Effector memory CD8-positive, alpha-beta T cell (primary cell): ENCODE data around the gene PACRG.

Experiments
- ATAC-seq: fragments of 150-1000 bp; cut with Tn5 transposase; replicated peaks from 2 replicates; pipeline ENCODE4 v1.10.0; 2021; ENCODE audit warnings: mild to moderate bottlenecking, moderate library complexity
- DNase-seq, 3 experiments: peaks; one replicate each; pipeline ENCODE4 v3.0.0; 2021
- H3K27ac Mint-ChIP-seq, 2 donors: one replicate each; pipeline ENCODE4 v1.8.0; 2022; ENCODE audit warnings: mild to moderate bottlenecking in 2 of 2, mixed read lengths in 2 of 2, moderate library complexity in 2 of 2
- H3K27me3 Mint-ChIP-seq, 2 donors: one replicate each; pipeline ENCODE4 v1.8.0; 2022; ENCODE audit warnings: mixed read lengths in 2 of 2
- H3K36me3 Mint-ChIP-seq: one replicate; pipeline ENCODE4 v1.8.0; 2022; ENCODE audit warnings: mild to moderate bottlenecking, moderate library complexity, mixed read lengths; ENCODE audit not compliant: insufficient read depth
- H3K4me1 Mint-ChIP-seq, 2 donors: one replicate each; pipeline ENCODE4 v1.8.0; 2022; ENCODE audit warnings: low read depth in 2 of 2, mixed read lengths in 2 of 2
- H3K4me3 Mint-ChIP-seq, 2 donors: one replicate each; pipeline ENCODE4 v1.8.0; 2022; ENCODE audit warnings: mild to moderate bottlenecking in 2 of 2, mixed read lengths in 2 of 2, moderate library complexity in 2 of 2
- H3K9me3 Mint-ChIP-seq, 2 donors: one replicate each; pipeline ENCODE4 v1.8.0; 2022; ENCODE audit warnings: mixed read lengths in 2 of 2

Gene PACRG

GRCh38 chr6:162907876-162908481 lies 180.2 kb downstream of the PACRG start:
- no peak overlapping the region for H3K27ac Mint-ChIP-seq
- H3K27me3 Mint-ChIP-seq: peaks cover 0 to 14% of the 10 kb centered on the region in 2 donors
- H3K9me3 Mint-ChIP-seq: no peaks in the 10 kb centered on the region
- ATAC-seq (no peak), DNase-seq (no peak)
- no peaks in the 10 kb centered on the region for H3K4me1 Mint-ChIP-seq
- H3K4me3 Mint-ChIP-seq: no peak overlapping the region
- H3K36me3 Mint-ChIP-seq: no peaks in the 10 kb centered on the region

GRCh38 chr6:162913206-162913605 lies 185.4 kb downstream of the PACRG start:
- H3K27ac Mint-ChIP-seq: no peak overlapping the region
- H3K36me3 Mint-ChIP-seq: no peaks in the 10 kb centered on the region
- no peaks in the 10 kb centered on the region for H3K4me1 Mint-ChIP-seq
- DNase-seq (no peak), ATAC-seq (no peak)
- peaks cover 0 to 2% of the 10 kb centered on the region in 2 donors for H3K9me3 Mint-ChIP-seq
- H3K4me3 Mint-ChIP-seq: no peak overlapping the region
- no peaks in the 10 kb centered on the region for H3K27me3 Mint-ChIP-seq

- no peak for ATAC-seq
- Mint-ChIP-seq H3K27ac (no peak overlapping the region), H3K4me3 (no peak overlapping the region), H3K9me3 (peaks cover 0 to 6% of the 10 kb centered on the region in 2 donors), H3K4me1 (no peaks in the 10 kb centered on the region), H3K36me3 (no peaks in the 10 kb centered on the region), H3K27me3 (peaks cover 0 to 14% of the 10 kb centered on the region in 2 donors)
- no peak for DNase-seq
Observed at GRCh38 chr6:162917506-162917905, 189.7 kb downstream of the PACRG start.

- H3K4me1 Mint-ChIP-seq: no peaks in the 10 kb centered on the region
- no peak overlapping the region for H3K27ac Mint-ChIP-seq
- DNase-seq: no peak
- H3K9me3 Mint-ChIP-seq: peaks cover 9 to 15% of the 10 kb centered on the region in 2 donors
- no peak overlapping the region for H3K4me3 Mint-ChIP-seq
- no peak for ATAC-seq
- H3K36me3 Mint-ChIP-seq: no peaks in the 10 kb centered on the region
- peaks cover 0 to 22% of the 10 kb centered on the region in 2 donors for H3K27me3 Mint-ChIP-seq
Observed at GRCh38 chr6:162921062-162921461, 193.3 kb downstream of the PACRG start.

- Mint-ChIP-seq H3K27ac (no peak overlapping the region), H3K4me1 (no peaks in the 10 kb centered on the region), H3K4me3 (no peak overlapping the region), H3K36me3 (no peaks in the 10 kb centered on the region), H3K27me3 (peaks cover 0 to 22% of the 10 kb centered on the region in 2 donors), H3K9me3 (peaks cover 9 to 18% of the 10 kb centered on the region in 2 donors)
- ATAC-seq (no peak), DNase-seq (no peak)
Observed at GRCh38 chr6:162921510-162922040, 193.8 kb downstream of the PACRG start.

GRCh38 chr6:162922563-162923166 lies 194.9 kb downstream of the PACRG start:
- Mint-ChIP-seq H3K4me3 (no peak overlapping the region), H3K27me3 (peaks cover 0 to 22% of the 10 kb centered on the region in 2 donors), H3K27ac (no peak overlapping the region), H3K9me3 (peaks cover 6 to 24% of the 10 kb centered on the region in 2 donors), H3K36me3 (no peaks in the 10 kb centered on the region), H3K4me1 (no peaks in the 10 kb centered on the region)
- ATAC-seq (no peak), DNase-seq (no peak)

GRCh38 chr6:162934844-162935243 lies 207.1 kb downstream of the PACRG start:
- no peak overlapping the region for H3K4me3 Mint-ChIP-seq
- H3K27ac Mint-ChIP-seq: no peak overlapping the region
- no peaks in the 10 kb centered on the region for H3K4me1 Mint-ChIP-seq
- H3K27me3 Mint-ChIP-seq: no peaks in the 10 kb centered on the region
- H3K9me3 Mint-ChIP-seq: peaks cover under 1 to 8% of the 10 kb centered on the region in 2 donors
- no peak for DNase-seq
- ATAC-seq: no peak
- H3K36me3 Mint-ChIP-seq: no peaks in the 10 kb centered on the region

- H3K27ac Mint-ChIP-seq: no peak overlapping the region
- H3K36me3 Mint-ChIP-seq: peaks cover 2% of the 10 kb centered on the region
- no peak for ATAC-seq
- no peaks in the 10 kb centered on the region for H3K4me1 Mint-ChIP-seq
- DNase-seq: no peak
- H3K9me3 Mint-ChIP-seq: peaks cover 7 to 11% of the 10 kb centered on the region in 2 donors
- H3K4me3 Mint-ChIP-seq: no peak overlapping the region
- H3K27me3 Mint-ChIP-seq: no peaks in the 10 kb centered on the region
Observed at GRCh38 chr6:162940426-162940825, 212.7 kb downstream of the PACRG start.

GRCh38 chr6:162941128-162941527 lies 213.4 kb downstream of the PACRG start:
- Mint-ChIP-seq H3K4me3 (no peak overlapping the region), H3K9me3 (peaks cover 7 to 14% of the 10 kb centered on the region in 2 donors), H3K27me3 (no peaks in the 10 kb centered on the region), H3K27ac (no peak overlapping the region), H3K4me1 (no peaks in the 10 kb centered on the region), H3K36me3 (peaks cover 2% of the 10 kb centered on the region)
- DNase-seq (no peak), ATAC-seq (no peak)

GRCh38 chr6:162942866-162943265 lies 215.1 kb downstream of the PACRG start:
- no peak overlapping the region for H3K4me3 Mint-ChIP-seq
- DNase-seq: no peak

GRCh38 chr6:162943369-162943768 lies 215.6 kb downstream of the PACRG start:
- Mint-ChIP-seq H3K27me3 (no peaks in the 10 kb centered on the region), H3K27ac (no peak overlapping the region), H3K4me1 (no peaks in the 10 kb centered on the region), H3K36me3 (peaks cover 2% of the 10 kb centered on the region), H3K4me3 (no peak overlapping the region), H3K9me3 (peaks cover 7 to 15% of the 10 kb centered on the region in 2 donors)
- ATAC-seq: no peak
- no peak for DNase-seq

More at GRCh38 chr6:162942866-162943265, 215.1 kb downstream of the PACRG start:
- Mint-ChIP-seq H3K27me3 (no peaks in the 10 kb centered on the region), H3K9me3 (peaks cover 7 to 15% of the 10 kb centered on the region in 2 donors), H3K36me3 (peaks cover 2% of the 10 kb centered on the region), H3K4me1 (no peaks in the 10 kb centered on the region), H3K27ac (no peak overlapping the region)
- ATAC-seq: no peak

- DNase-seq (no peak), ATAC-seq (no peak)
- no peaks in the 10 kb centered on the region for H3K27me3 Mint-ChIP-seq
- H3K27ac Mint-ChIP-seq: no peak overlapping the region
- peaks cover 0 to 5% of the 10 kb centered on the region in 2 donors for H3K9me3 Mint-ChIP-seq
- H3K36me3 Mint-ChIP-seq: no peaks in the 10 kb centered on the region
- no peaks in the 10 kb centered on the region for H3K4me1 Mint-ChIP-seq
- no peak overlapping the region for H3K4me3 Mint-ChIP-seq
Observed at GRCh38 chr6:162951164-162951743, 223.5 kb downstream of the PACRG start.

GRCh38 chr6:162952423-162952822 lies 224.6 kb downstream of the PACRG start:
- no peaks in the 10 kb centered on the region for H3K36me3 Mint-ChIP-seq
- ATAC-seq (no peak), DNase-seq (no peak)
- H3K4me1 Mint-ChIP-seq: no peaks in the 10 kb centered on the region
- H3K27me3 Mint-ChIP-seq: no peaks in the 10 kb centered on the region
- peaks cover 0 to 2% of the 10 kb centered on the region in 2 donors for H3K9me3 Mint-ChIP-seq
- no peak overlapping the region for H3K27ac Mint-ChIP-seq
- no peak overlapping the region for H3K4me3 Mint-ChIP-seq

GRCh38 chr6:162957062-162957461 lies 229.3 kb downstream of the PACRG start:
- Mint-ChIP-seq H3K36me3 (no peaks in the 10 kb centered on the region), H3K27me3 (no peaks in the 10 kb centered on the region), H3K4me1 (no peaks in the 10 kb centered on the region), H3K9me3 (peaks cover 5 to 9% of the 10 kb centered on the region in 2 donors), H3K27ac (no peak overlapping the region), H3K4me3 (no peak overlapping the region)
- no peak for ATAC-seq
- DNase-seq: no peak
